Measurements from ENCODE around the gene GSK3B. TPM values are rescaled to one million over a fixed set of nuclear protein-coding genes. Genes with fewer than 3 reads are reported as not detected.
"Not testable (repeated sequence)": the region's sequence is repeated elsewhere in the genome, so short reads cannot be mapped to it uniquely, and the experiment has no call there.

The GSK3B gene
- total RNA-seq, 1 donor from 2014 or later, result 138 TPM

GRCh38 chr3:120017692-120018091 lies 76.6 kb downstream of the GSK3B start:
- TF ChIP-seq, protein P1, sequence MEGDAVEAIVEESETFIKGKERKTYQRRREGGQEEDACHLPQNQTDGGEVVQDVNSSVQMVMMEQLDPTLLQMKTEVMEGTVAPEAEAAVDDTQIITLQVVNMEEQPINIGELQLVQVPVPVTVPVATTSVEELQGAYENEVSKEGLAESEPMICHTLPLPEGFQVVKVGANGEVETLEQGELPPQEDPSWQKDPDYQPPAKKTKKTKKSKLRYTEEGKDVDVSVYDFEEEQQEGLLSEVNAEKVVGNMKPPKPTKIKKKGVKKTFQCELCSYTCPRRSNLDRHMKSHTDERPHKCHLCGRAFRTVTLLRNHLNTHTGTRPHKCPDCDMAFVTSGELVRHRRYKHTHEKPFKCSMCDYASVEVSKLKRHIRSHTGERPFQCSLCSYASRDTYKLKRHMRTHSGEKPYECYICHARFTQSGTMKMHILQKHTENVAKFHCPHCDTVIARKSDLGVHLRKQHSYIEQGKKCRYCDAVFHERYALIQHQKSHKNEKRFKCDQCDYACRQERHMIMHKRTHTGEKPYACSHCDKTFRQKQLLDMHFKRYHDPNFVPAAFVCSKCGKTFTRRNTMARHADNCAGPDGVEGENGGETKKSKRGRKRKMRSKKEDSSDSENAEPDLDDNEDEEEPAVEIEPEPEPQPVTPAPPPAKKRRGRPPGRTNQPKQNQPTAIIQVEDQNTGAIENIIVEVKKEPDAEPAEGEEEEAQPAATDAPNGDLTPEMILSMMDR (IDR thresholded peaks at IDR 0.05; ENCODE audit: partially characterized antibody, unreplicated experiment), result no peak
- no peak overlapping the region for H3K27ac Mint-ChIP-seq (ENCODE audit: unreplicated experiment)
- H3K9me3 Mint-ChIP-seq (ENCODE audit: unreplicated experiment), result peaks cover 2% of the 10 kb centered on the region
- peaks cover 20% of the 10 kb centered on the region for H3K4me1 Mint-ChIP-seq (ENCODE audit: low read depth, unreplicated experiment)
- DNase-seq, result no peak
- H3K4me3 Mint-ChIP-seq (ENCODE audit: unreplicated experiment), result no peak overlapping the region
- peaks cover 2% of the 10 kb centered on the region for H3K27me3 Mint-ChIP-seq (ENCODE audit: unreplicated experiment)
- no peaks in the 10 kb centered on the region for H3K36me3 Mint-ChIP-seq (ENCODE audit: unreplicated experiment)

GRCh38 chr3:120013481-120013880 lies 80.8 kb downstream of the GSK3B start:
- no peak for DNase-seq
- H3K27ac Mint-ChIP-seq (ENCODE audit: unreplicated experiment), result no peak overlapping the region
- H3K4me3 Mint-ChIP-seq (ENCODE audit: unreplicated experiment), result no peak overlapping the region
- no peaks in the 10 kb centered on the region for H3K36me3 Mint-ChIP-seq (ENCODE audit: unreplicated experiment)
- peaks cover 7% of the 10 kb centered on the region for H3K9me3 Mint-ChIP-seq (ENCODE audit: unreplicated experiment)
- TF ChIP-seq, protein P1 (IDR thresholded peaks at IDR 0.05; ENCODE audit: partially characterized antibody, unreplicated experiment), result no peak
- peaks cover 18% of the 10 kb centered on the region for H3K4me1 Mint-ChIP-seq (ENCODE audit: low read depth, unreplicated experiment)
- H3K27me3 Mint-ChIP-seq (ENCODE audit: unreplicated experiment), result peaks cover 2% of the 10 kb centered on the region

GRCh38 chr3:120005741-120006140 lies 88.5 kb downstream of the GSK3B start:
- not testable (repeated sequence) for H3K27me3 Mint-ChIP-seq (ENCODE audit: unreplicated experiment); H3K27ac Mint-ChIP-seq (ENCODE audit: unreplicated experiment); DNase-seq; H3K4me3 Mint-ChIP-seq (ENCODE audit: unreplicated experiment); H3K36me3 Mint-ChIP-seq (ENCODE audit: unreplicated experiment)
- Mint-ChIP-seq H3K4me1 (ENCODE audit: low read depth, unreplicated experiment) (peaks cover 17% of the 10 kb centered on the region), H3K9me3 (ENCODE audit: unreplicated experiment) (peaks cover 30% of the 10 kb centered on the region)

DNA sequence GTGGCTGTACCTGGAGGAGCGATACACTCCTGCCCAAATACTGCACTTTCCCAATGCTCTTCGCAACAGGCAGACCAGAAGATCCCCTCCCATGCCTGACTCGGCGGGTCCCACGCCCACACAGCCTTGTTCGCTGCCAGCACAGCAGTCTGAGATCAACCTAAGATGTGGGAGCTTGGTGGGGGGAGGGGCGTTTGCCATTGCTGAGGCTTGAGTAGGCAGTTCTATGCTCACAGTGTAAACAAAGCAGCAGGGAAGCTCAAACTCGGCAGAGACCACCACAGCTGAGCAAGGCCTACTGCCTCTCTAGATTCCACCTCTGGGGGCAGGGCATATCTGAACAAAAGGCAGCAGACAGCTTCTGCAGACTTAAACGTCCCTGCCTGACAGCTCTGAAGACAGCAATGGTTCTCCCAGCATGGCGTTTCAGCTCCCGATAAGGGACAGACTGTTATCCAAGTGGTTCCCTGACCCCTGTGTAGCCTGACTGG lies 90.2 kb downstream of the GSK3B start:
- H3K27me3 Mint-ChIP-seq (ENCODE audit: unreplicated experiment); H3K4me3 Mint-ChIP-seq (ENCODE audit: unreplicated experiment); H3K36me3 Mint-ChIP-seq (ENCODE audit: unreplicated experiment); H3K27ac Mint-ChIP-seq (ENCODE audit: unreplicated experiment): not testable (repeated sequence)
- peaks cover 32% of the 10 kb centered on the region for H3K9me3 Mint-ChIP-seq (ENCODE audit: unreplicated experiment)
- H3K4me1 Mint-ChIP-seq (ENCODE audit: low read depth, unreplicated experiment), result peaks cover 17% of the 10 kb centered on the region
- peak; percentile 34 for DNase-seq

GRCh38 chr3:119998166-119998565 lies 96.1 kb downstream of the GSK3B start:
- TF ChIP-seq, protein P1 (IDR thresholded peaks at IDR 0.05; ENCODE audit: partially characterized antibody, unreplicated experiment), result no peak
- DNase-seq, result no peak
- no peak overlapping the region for H3K27ac Mint-ChIP-seq (ENCODE audit: unreplicated experiment)
- H3K27me3 Mint-ChIP-seq (ENCODE audit: unreplicated experiment), result no peaks in the 10 kb centered on the region
- H3K4me1 Mint-ChIP-seq (ENCODE audit: low read depth, unreplicated experiment), result no peaks in the 10 kb centered on the region
- H3K4me3 Mint-ChIP-seq (ENCODE audit: unreplicated experiment), result no peak overlapping the region
- no peaks in the 10 kb centered on the region for H3K36me3 Mint-ChIP-seq (ENCODE audit: unreplicated experiment)
- H3K9me3 Mint-ChIP-seq (ENCODE audit: unreplicated experiment), result peaks cover 2% of the 10 kb centered on the region

GRCh38 chr3:119990888-119991287 lies 103.4 kb downstream of the GSK3B start:
- H3K36me3 Mint-ChIP-seq (ENCODE audit: unreplicated experiment), result peaks cover 7% of the 10 kb centered on the region
- no peak overlapping the region for H3K4me3 Mint-ChIP-seq (ENCODE audit: unreplicated experiment)

More at GRCh38 chr3:119990888-119991287, 103.4 kb downstream of the GSK3B start:
- H3K27me3 Mint-ChIP-seq (ENCODE audit: unreplicated experiment), result peaks cover 9% of the 10 kb centered on the region
- peaks cover 3% of the 10 kb centered on the region for H3K4me1 Mint-ChIP-seq (ENCODE audit: low read depth, unreplicated experiment)
- TF ChIP-seq, protein P1 (IDR thresholded peaks at IDR 0.05; ENCODE audit: partially characterized antibody, unreplicated experiment), result no peak
- peaks cover 4% of the 10 kb centered on the region for H3K9me3 Mint-ChIP-seq (ENCODE audit: unreplicated experiment)
- no peak for DNase-seq
- H3K27ac Mint-ChIP-seq (ENCODE audit: unreplicated experiment), result no peak overlapping the region

Data from glutamatergic neuron (in vitro differentiated cells).